ENCODE measurements around the gene UNC13C. TPM values are rescaled to one million over a fixed set of nuclear protein-coding genes. Genes with fewer than 3 reads are reported as not detected.

Gene UNC13C
- total RNA-seq, 2 experiments from 2014 or later: not detected

DNA sequence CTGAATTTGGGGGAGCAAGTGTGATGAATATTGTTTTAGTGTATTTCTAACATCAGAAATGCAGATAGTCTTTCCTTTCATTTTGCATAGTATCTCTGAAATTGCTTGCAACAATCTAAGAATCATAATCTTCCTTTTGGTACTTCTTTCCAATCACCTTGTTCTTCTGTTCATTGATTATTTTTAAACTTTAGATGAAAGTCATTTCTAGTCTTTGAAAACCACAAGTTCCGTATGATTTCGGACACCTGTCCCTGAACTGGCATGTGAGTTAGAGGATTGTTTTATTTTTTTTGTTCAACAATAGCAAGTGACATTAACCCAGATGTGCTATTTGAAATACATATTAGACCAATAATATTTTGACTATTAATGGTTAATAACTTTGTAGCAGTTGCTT lies 329.7 kb downstream of the UNC13C start:
- no peaks in the 10 kb centered on the region for H3K79me2 ChIP-seq (ENCODE audit: insufficient read depth, low read depth, low read length)
- H2AFZ ChIP-seq (ENCODE audit: low read length): no peak overlapping the region
- intact Hi-C loops (cut with micrococcal nuclease; ENCODE audit: unreplicated experiment): no loop called here
- POLR2A ChIA-PET: no interaction called here
- H3K9me3 ChIP-seq (ENCODE audit: low read length): no peaks in the 10 kb centered on the region
- H3K4me2 ChIP-seq (ENCODE audit: low read length): no peak overlapping the region
- H3K36me3 ChIP-seq (ENCODE audit: insufficient read depth, low read length): no peaks in the 10 kb centered on the region
- H3K9me2 ChIP-seq (ENCODE audit: insufficient read depth, low read length): no peaks in the 10 kb centered on the region
- BruUV-seq (replicated peaks): no TSS peak
- CTCF ChIA-PET (ENCODE audit: unreplicated experiment): no interaction called here
- no peak overlapping the region for H3K27ac ChIP-seq (ENCODE audit: low read depth, low read length, poor library complexity, severe bottlenecking)
- H3K4me1 ChIP-seq (ENCODE audit: insufficient read depth, low read length, poor library complexity, severe bottlenecking): no peaks in the 10 kb centered on the region
- no peak overlapping the region for H3K4me3 ChIP-seq (ENCODE audit: low read depth, low read length, poor library complexity, severe bottlenecking)
- TF ChIP-seq EZH2phosphoT487 (IDR thresholded peaks at IDR 0.05; ENCODE audit: borderline replicate concordance, low read depth, low read length) (no peak), CTCF (conservative IDR thresholded peaks at IDR 0.05; ENCODE audit: low read length) (no peak)
- H4K20me1 ChIP-seq (ENCODE audit: insufficient read depth, low read length): no peaks in the 10 kb centered on the region
- DNase-seq (ENCODE audit: low spot score): no peak

DNA sequence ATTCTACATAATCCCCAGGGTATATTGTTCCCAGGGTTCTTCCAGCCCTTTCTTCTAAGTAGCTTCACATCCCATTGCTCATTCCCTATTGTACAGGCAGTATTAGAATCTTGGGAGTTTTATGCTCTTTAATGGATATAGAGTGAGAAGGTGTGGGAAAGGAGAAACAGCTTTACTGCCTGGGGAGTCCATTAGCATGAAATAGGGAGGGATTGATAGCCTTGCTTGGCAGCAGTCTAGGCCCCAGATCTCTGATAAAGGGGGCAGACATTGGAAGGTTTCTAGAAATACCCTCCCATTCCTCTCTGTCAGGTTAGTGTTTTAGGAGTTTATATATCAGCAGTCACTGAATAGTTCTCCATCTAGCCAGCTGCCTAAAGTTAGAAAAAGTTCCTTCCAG lies 334.3 kb downstream of the UNC13C start:
- H3K36me3 ChIP-seq (ENCODE audit: insufficient read depth, low read length): no peaks in the 10 kb centered on the region
- ChIA-PET POLR2A (no interaction called here), CTCF (ENCODE audit: unreplicated experiment) (no interaction called here)
- H4K20me1 ChIP-seq (ENCODE audit: insufficient read depth, low read length): no peaks in the 10 kb centered on the region
- no TSS peak for BruUV-seq (replicated peaks)
- H3K9me2 ChIP-seq (ENCODE audit: insufficient read depth, low read length): no peaks in the 10 kb centered on the region
- intact Hi-C loops (cut with micrococcal nuclease; ENCODE audit: unreplicated experiment): no loop called here
- H3K9me3 ChIP-seq (ENCODE audit: low read length): no peaks in the 10 kb centered on the region
- H3K79me2 ChIP-seq (ENCODE audit: insufficient read depth, low read depth, low read length): no peaks in the 10 kb centered on the region
- no peak for TF ChIP-seq EZH2phosphoT487 (IDR thresholded peaks at IDR 0.05; ENCODE audit: borderline replicate concordance, low read depth, low read length)
- no peak for TF ChIP-seq CTCF (conservative IDR thresholded peaks at IDR 0.05; ENCODE audit: low read length)
- H3K4me3 ChIP-seq (ENCODE audit: low read depth, low read length, poor library complexity, severe bottlenecking): no peak overlapping the region
- DNase-seq (ENCODE audit: low spot score): no peak
- H3K4me1 ChIP-seq (ENCODE audit: insufficient read depth, low read length, poor library complexity, severe bottlenecking): no peaks in the 10 kb centered on the region
- no peak overlapping the region for H3K27ac ChIP-seq (ENCODE audit: low read depth, low read length, poor library complexity, severe bottlenecking)
- no peak overlapping the region for H2AFZ ChIP-seq (ENCODE audit: low read length)
- H3K4me2 ChIP-seq (ENCODE audit: low read length): no peak overlapping the region

DNA sequence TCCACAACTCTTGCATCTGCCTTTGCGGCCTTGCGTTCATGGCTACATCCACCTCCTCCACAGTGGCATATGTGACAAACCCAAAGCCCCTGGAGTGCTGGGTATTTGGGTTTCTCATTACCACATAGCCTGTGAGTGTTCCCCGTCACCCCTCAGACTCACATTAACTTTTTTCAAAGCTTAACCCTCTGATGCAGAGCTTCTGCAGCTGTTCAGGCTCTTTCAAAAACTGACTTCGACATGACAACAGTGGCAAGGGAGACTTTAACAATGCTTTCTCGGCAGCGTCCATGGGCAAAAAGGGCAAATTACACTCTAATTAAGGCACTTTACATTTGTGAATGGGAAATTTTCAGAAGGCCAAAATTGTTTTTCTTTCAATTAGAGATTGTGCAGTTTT lies 343.2 kb downstream of the UNC13C start:
- H3K79me2 ChIP-seq (ENCODE audit: insufficient read depth, low read depth, low read length): no peaks in the 10 kb centered on the region
- no peaks in the 10 kb centered on the region for H3K9me3 ChIP-seq (ENCODE audit: low read length)
- no TSS peak for BruUV-seq (replicated peaks)
- TF ChIP-seq EZH2phosphoT487 (IDR thresholded peaks at IDR 0.05; ENCODE audit: borderline replicate concordance, low read depth, low read length) (no peak), CTCF (conservative IDR thresholded peaks at IDR 0.05; ENCODE audit: low read length) (no peak)
- no peaks in the 10 kb centered on the region for H3K4me1 ChIP-seq (ENCODE audit: insufficient read depth, low read length, poor library complexity, severe bottlenecking)
- H3K4me3 ChIP-seq (ENCODE audit: low read depth, low read length, poor library complexity, severe bottlenecking): no peak overlapping the region
- no peak overlapping the region for H3K27ac ChIP-seq (ENCODE audit: low read depth, low read length, poor library complexity, severe bottlenecking)
- POLR2A ChIA-PET: no interaction called here
- CTCF ChIA-PET (ENCODE audit: unreplicated experiment): no interaction called here
- intact Hi-C loops (cut with micrococcal nuclease; ENCODE audit: unreplicated experiment): no loop called here
- no peak overlapping the region for H3K4me2 ChIP-seq (ENCODE audit: low read length)
- no peaks in the 10 kb centered on the region for H4K20me1 ChIP-seq (ENCODE audit: insufficient read depth, low read length)
- H3K36me3 ChIP-seq (ENCODE audit: insufficient read depth, low read length): no peaks in the 10 kb centered on the region
- no peak overlapping the region for H2AFZ ChIP-seq (ENCODE audit: low read length)
- H3K9me2 ChIP-seq (ENCODE audit: insufficient read depth, low read length): no peaks in the 10 kb centered on the region
- DNase-seq (ENCODE audit: low spot score): no peak

Data from OCI-LY7 (cell line).